GM12878 (cell line): Measurements from ENCODE around the gene CDK5R1. TPM values are rescaled to one million over a fixed set of nuclear protein-coding genes. Genes with fewer than 3 reads are reported as not detected.

Source experiments
- ATAC-seq: fragments of 200-7000 bp; cut with Tn5 transposase; 3 replicates; pipeline ENCODE4 v1.9.1; 2020; ENCODE audit warnings: mild to moderate bottlenecking, moderate library complexity
- BruUV-seq: library from RNA; stranded (reverse); fragments of 400-500 nt; replicated peaks from 2 replicates; lab custom pipeline; 2021; lab: Mats Ljungman, UMichigan
- CTCF ChIA-PET: fragments of 300-600 bp; sonication (Branson Sonifier 250); formaldehyde crosslinking; extraction: SDS; loops from one replicate; lab custom pipeline; 2021; ENCODE audit warnings: inconsistent platforms; lab: Yijun Ruan, JAX
- POLR2A ChIA-PET: fragments of 350-600 bp; formaldehyde crosslinking; extraction: SDS; loops from one replicate; lab custom pipeline; 2021; ENCODE audit warnings: inconsistent platforms; lab: Charles Lee
- RAD21 ChIA-PET: fragments of 300-600 bp; sonication (Branson Sonifier 250); formaldehyde crosslinking; loops from one replicate; lab custom pipeline; 2023; ENCODE audit warnings: antibody characterized with exemption; ENCODE audit not compliant: unreplicated experiment; lab: Charles Lee
- SMC1A ChIA-PET: fragments of 300-600 bp; sonication (Branson Sonifier 250); formaldehyde crosslinking; loops from one replicate; lab custom pipeline; 2023; ENCODE audit not compliant: unreplicated experiment, uncharacterized antibody; lab: Charles Lee
- DNase-seq: peaks from one replicate; pipeline ENCODE4 v3.0.0-alpha.2; 2011; ENCODE audit warnings: low read depth, low spot score
- FAIRE-seq: peaks from 3 replicates; lab custom pipeline; 2011; peaks lifted over from hg19 to GRCh38; lab: Jason Lieb, UNC
- H2AFZ ChIP-seq: 2 replicates; pipeline ENCODE4 v1.6.0; 2011; ENCODE audit warnings: low read depth, low read length, control low read depth; ENCODE audit not compliant: control insufficient read depth
- H3K27ac ChIP-seq: 2 replicates; pipeline ENCODE4 v1.5.1; 2011; ENCODE audit warnings: control low read depth; ENCODE audit not compliant: control insufficient read depth, insufficient read depth
- H3K27me3 ChIP-seq, 2 experiments: replicated peaks in 1 of 2; 2 replicates each; pipeline versions ENCODE4 v1.6.0 to v1.6.1; 2011; ENCODE audit warnings: low read length in 1 of 2; ENCODE audit not compliant: control insufficient read depth in 2 of 2, insufficient read depth in 2 of 2
- H3K36me3 ChIP-seq, 2 experiments: 2 replicates each; pipeline ENCODE4 v1.5.1; 2011; ENCODE audit warnings: low read length in 1 of 2; ENCODE audit not compliant: control insufficient read depth in 2 of 2, insufficient read depth in 2 of 2
- H3K4me1 ChIP-seq: 2 replicates; pipeline ENCODE4 v1.6.1; 2011; ENCODE audit warnings: mild to moderate bottlenecking, low read length, moderate library complexity, mixed read lengths; ENCODE audit not compliant: control insufficient read depth, insufficient read depth
- H3K4me2 ChIP-seq: 2 replicates; pipeline ENCODE4 v1.6.0; 2011; ENCODE audit warnings: control low read depth; ENCODE audit not compliant: control insufficient read depth, insufficient read depth
- H3K4me3 ChIP-seq: fragments of 200-600 bp; sonication (generic); 2 replicates; pipeline ENCODE4 v1.5.1; 2016
- H3K79me2 ChIP-seq: 2 replicates; pipeline ENCODE4 v1.6.0; 2011; ENCODE audit warnings: low read length; ENCODE audit not compliant: control insufficient read depth, insufficient read depth
- H3K9ac ChIP-seq: 2 replicates; pipeline ENCODE4 v1.8.0; 2011; ENCODE audit warnings: low read length, control low read depth, mixed read lengths; ENCODE audit not compliant: control insufficient read depth, insufficient read depth
- H3K9me3 ChIP-seq: replicated peaks from 3 replicates; pipeline ENCODE4 v1.5.1; 2011; ENCODE audit warnings: mild to moderate bottlenecking, low read length; ENCODE audit not compliant: control insufficient read depth, insufficient read depth
- H4K20me1 ChIP-seq: 2 replicates; pipeline ENCODE4 v1.6.0; 2011; ENCODE audit not compliant: control insufficient read depth, insufficient read depth
- KLF5 ChIP-seq: fragments of 450-650 bp; IDR thresholded peaks from 2 replicates; pipeline ENCODE4 v1.6.1; 2014; ENCODE audit warnings: mild to moderate bottlenecking; ENCODE audit not compliant: partially characterized antibody
- RUNX3 ChIP-seq: IDR thresholded peaks from 2 replicates; pipeline ENCODE4 v1.6.1; 2012; ENCODE audit warnings: low read length, inconsistent platforms
- WGBS: methylation state at CpG from one replicate; pipeline ENCODE4 v1.1.6; 2016; ENCODE audit warnings: low lambda C conversion rate; ENCODE audit not compliant: insufficient replicate concordance, insufficient coverage; ENCODE audit errors: missing lambda C conversion rate; 5-methylcytosine and 5-hydroxymethylcytosine counted together
- in situ Hi-C: fragments of 300-500 bp; cut with MboI; formaldehyde crosslinking; loops from 9 replicates; pipeline ENCODE4 v1.14.3; 2018; ENCODE audit warnings: mixed read lengths
- intact Hi-C: fragments of 100-400 bp; cut with micrococcal nuclease; formaldehyde crosslinking; loops from one replicate; pipeline ENCODE4 v1.14.2; 2022; ENCODE audit not compliant: unreplicated experiment
- polyA plus RNA-seq, 11 experiments: library from polyadenylated mRNA; depleted of rRNA in 4 of 11; unstranded in 6 of 11; stranded (reverse) in 5 of 11; fragments of >200 nt; fragmentation: Nextera tagmentation in 4 of 11; fragmentation: Illumina TruSeq in 1 of 11; extraction: Ambion mirVana in 4 of 11; extraction: Trizol in 1 of 11; gene quantifications; 1 replicate in 1 of 11; 2 replicates in 10 of 11; pipeline versions ENCODE4 v1.2.1 to v1.2.3, GENCODE V29; 2011 to 2016; ENCODE audit warnings: inconsistent platforms in 2 of 11, missing spikeins in 2 of 11, low read depth in 1 of 11
- total RNA-seq, 4 experiments: library from RNA; depleted of rRNA in 3 of 4; stranded (reverse); fragments of >200 nt in 3 of 4; fragmentation: Illumina TruSeq in 1 of 4; extraction: Trizol in 1 of 4; gene quantifications; 2 replicates each; pipeline versions ENCODE4 v1.2.1 to v1.2.3, GENCODE V29; 2013 to 2021
- TF ChIP-seq, protein P1 (sequence below): fragments of 450-650 bp; IDR thresholded peaks from 2 replicates; pipeline ENCODE4 v1.6.1; 2016; ENCODE audit warnings: mild to moderate bottlenecking
- TF ChIP-seq, protein P2 (sequence below): IDR thresholded peaks from 2 replicates; pipeline ENCODE4 v1.6.1; 2011; ENCODE audit warnings: low read depth, mild to moderate bottlenecking, low read length, moderate library complexity, borderline replicate concordance; ENCODE audit errors: extremely low read depth

The CDK5R1 gene
- total and polyA plus RNA-seq, 10 of the 15 experiments (the other 5 are each of a cell fraction or from before 2014, with no cell fraction given): 1.1 to 28.3 (median 12.2) TPM

DNA sequence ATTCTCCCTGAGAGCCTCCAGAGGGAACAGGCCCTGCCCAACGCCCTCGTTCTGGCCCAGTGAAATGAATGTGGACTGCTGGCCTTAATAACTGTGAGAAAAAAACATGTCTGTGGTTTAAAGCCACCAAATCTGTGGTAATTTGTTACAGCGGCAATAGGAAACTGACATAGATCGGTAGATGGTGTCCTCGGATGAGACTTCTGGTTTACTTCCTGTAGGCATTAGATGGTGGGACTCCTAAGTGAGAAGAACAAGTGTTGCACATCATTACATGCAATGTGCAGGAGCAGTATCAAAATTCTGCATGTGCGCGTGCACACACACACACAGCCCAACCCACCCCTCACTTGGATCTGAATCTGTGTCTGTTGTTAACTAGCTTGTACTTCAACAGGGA is 42.0 kb downstream of the CDK5R1 start:
- WGBS: 78% methylated on average over 7 of the region's 7 CpGs
- in situ Hi-C loops (no loop called here), intact Hi-C loops (no loop called here)
- FAIRE-seq (no peak), ATAC-seq (no peak), DNase-seq (no peak)
- Histone ChIP-seq H3K4me2 (no peak overlapping the region), H3K27me3 (no peaks in the 10 kb centered on the region), H4K20me1 (no peaks in the 10 kb centered on the region), H3K4me1 (peaks cover 17% of the 10 kb centered on the region), H3K4me3 (no peak overlapping the region), H3K9ac (no peak overlapping the region), H2AFZ (no peak overlapping the region), H3K9me3 (no peaks in the 10 kb centered on the region; the same call in 2 of the 3 replicates), H3K79me2 (no peaks in the 10 kb centered on the region), H3K27ac (no peak overlapping the region), H3K36me3 (no peaks in the 10 kb centered on the region; a peak in 1 of 4 replicates)
- TF ChIP-seq KLF5 (no peak), RUNX3 (peak; percentile 84)
- TF ChIP-seq, protein P1, sequence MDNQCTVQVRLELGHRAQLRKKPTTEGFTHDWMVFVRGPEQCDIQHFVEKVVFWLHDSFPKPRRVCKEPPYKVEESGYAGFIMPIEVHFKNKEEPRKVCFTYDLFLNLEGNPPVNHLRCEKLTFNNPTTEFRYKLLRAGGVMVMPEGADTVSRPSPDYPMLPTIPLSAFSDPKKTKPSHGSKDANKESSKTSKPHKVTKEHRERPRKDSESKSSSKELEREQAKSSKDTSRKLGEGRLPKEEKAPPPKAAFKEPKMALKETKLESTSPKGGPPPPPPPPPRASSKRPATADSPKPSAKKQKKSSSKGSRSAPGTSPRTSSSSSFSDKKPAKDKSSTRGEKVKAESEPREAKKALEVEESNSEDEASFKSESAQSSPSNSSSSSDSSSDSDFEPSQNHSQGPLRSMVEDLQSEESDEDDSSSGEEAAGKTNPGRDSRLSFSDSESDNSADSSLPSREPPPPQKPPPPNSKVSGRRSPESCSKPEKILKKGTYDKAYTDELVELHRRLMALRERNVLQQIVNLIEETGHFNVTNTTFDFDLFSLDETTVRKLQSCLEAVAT: 0 out of 2 replicates have a peak, but pooled peaks have one; percentile 32
- ChIA-PET CTCF (interaction anchor here (1.1 kb wide), 1 partner anchor 38 kb away, joined by 3 read pairs; no protein-coding TSS in a partner anchor), POLR2A (interaction anchor here (1.6 kb wide), 1 partner anchor 20 kb away, joined by 3 read pairs; no protein-coding TSS in a partner anchor), RAD21 (interaction anchor here (0.6 kb wide), 1 partner anchor 30 kb away, joined by 3 read pairs; no protein-coding TSS in a partner anchor), SMC1A (interaction anchor here (2.3 to 5.9 kb wide), 2 partner anchors 11 to 24 kb away, joined by 7 to 101 read pairs; no protein-coding TSS in a partner anchor)
- BruUV-seq: no TSS peak

DNA sequence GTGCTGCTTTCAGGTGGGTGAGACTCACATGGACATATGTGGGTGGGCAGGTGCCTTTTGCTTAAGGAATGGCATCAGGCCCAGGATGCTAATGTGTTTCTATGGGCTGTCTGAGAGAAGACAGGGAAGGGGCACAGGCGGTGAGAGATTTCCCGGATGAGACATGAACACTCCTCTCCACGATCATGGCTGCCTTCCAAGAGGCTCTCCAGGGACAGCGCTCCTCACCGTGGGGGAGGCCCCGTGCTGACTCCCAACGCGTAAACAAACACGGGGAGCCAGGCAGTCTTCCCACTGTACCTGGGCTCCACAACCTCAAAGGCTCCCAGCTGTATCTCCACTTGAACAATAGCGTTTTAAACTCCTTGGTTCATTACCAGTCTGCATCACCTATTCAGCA is 42.8 kb downstream of the CDK5R1 start:
- H3K4me2 ChIP-seq: no peak overlapping the region
- H3K4me1 ChIP-seq: peaks cover 10% of the 10 kb centered on the region
- no peak overlapping the region for H3K4me3 ChIP-seq
- no peaks in the 10 kb centered on the region for H3K79me2 ChIP-seq
- BruUV-seq: no TSS peak
- H4K20me1 ChIP-seq: no peaks in the 10 kb centered on the region
- H3K27me3 ChIP-seq: no peaks in the 10 kb centered on the region
- ChIA-PET POLR2A (no interaction called here), RAD21 (no interaction called here), SMC1A (no interaction called here), CTCF (no interaction called here)
- H3K36me3 ChIP-seq: no peaks in the 10 kb centered on the region; a peak in 1 of 4 replicates
- H3K9me3 ChIP-seq: no peaks in the 10 kb centered on the region; the same call in 2 of the 3 replicates
- FAIRE-seq: no peak
- no peak for DNase-seq
- H3K9ac ChIP-seq: no peak overlapping the region
- no peak for ATAC-seq
- in situ Hi-C loops: no loop called here
- intact Hi-C loops: no loop called here
- 85% methylated on average over 10 of the region's 10 CpGs for WGBS
- H2AFZ ChIP-seq: no peak overlapping the region
- TF ChIP-seq, protein P2, sequence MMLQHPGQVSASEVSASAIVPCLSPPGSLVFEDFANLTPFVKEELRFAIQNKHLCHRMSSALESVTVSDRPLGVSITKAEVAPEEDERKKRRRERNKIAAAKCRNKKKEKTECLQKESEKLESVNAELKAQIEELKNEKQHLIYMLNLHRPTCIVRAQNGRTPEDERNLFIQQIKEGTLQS: no peak
- TF ChIP-seq, all 136 proteins: peak for 0
- no peak overlapping the region for H3K27ac ChIP-seq
